DND-41 (cell line): ENCODE data around the gene GPC3.

Experiments used
- EZH2 ChIP-seq: IDR thresholded peaks from 3 replicates; pipeline ENCODE4 v1.6.1; 2012; ENCODE audit warnings: borderline replicate concordance, low read depth, mild to moderate bottlenecking, moderate library complexity, low read length, inconsistent platforms; ENCODE audit not compliant: severe bottlenecking
- TF ChIP-seq, protein P1 (sequence below): IDR thresholded peaks from 2 replicates; pipeline ENCODE4 v1.5.1; 2012; ENCODE audit warnings: borderline replicate concordance, low read length, moderate library complexity, mild to moderate bottlenecking; ENCODE audit not compliant: poor library complexity, severe bottlenecking; ENCODE audit errors: extremely low read depth

DNA sequence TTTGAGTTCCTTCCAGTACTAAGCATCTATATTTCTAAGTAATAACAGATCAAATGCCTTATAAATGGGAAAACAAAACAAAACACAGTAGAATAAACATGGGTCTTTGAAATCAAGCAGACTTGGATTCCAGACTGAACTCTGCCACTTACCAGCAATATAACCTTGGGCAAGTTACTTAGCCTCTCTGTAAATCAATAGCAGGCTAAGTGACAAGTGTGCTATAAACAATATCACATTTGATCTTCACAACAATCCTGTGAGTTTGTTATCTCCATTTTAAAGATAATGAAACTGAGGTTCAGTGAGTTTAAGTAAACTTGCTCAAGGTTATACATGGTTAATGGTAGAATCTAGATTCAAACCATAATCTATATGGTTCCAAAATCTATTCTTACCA lies 165.8 kb downstream of the GPC3 start:
- no peak for TF ChIP-seq EZH2
- TF ChIP-seq, protein P1, sequence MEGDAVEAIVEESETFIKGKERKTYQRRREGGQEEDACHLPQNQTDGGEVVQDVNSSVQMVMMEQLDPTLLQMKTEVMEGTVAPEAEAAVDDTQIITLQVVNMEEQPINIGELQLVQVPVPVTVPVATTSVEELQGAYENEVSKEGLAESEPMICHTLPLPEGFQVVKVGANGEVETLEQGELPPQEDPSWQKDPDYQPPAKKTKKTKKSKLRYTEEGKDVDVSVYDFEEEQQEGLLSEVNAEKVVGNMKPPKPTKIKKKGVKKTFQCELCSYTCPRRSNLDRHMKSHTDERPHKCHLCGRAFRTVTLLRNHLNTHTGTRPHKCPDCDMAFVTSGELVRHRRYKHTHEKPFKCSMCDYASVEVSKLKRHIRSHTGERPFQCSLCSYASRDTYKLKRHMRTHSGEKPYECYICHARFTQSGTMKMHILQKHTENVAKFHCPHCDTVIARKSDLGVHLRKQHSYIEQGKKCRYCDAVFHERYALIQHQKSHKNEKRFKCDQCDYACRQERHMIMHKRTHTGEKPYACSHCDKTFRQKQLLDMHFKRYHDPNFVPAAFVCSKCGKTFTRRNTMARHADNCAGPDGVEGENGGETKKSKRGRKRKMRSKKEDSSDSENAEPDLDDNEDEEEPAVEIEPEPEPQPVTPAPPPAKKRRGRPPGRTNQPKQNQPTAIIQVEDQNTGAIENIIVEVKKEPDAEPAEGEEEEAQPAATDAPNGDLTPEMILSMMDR, result no peak
